ENCODE data around the gene TESK1. TPM values are rescaled to one million over a fixed set of nuclear protein-coding genes. Genes with fewer than 3 reads are reported as not detected.

TESK1 gene
- total and polyA plus RNA-seq, 4 donors, result 3.7 to 12.5 (median 6.8) TPM

- no peak for DNase-seq (ENCODE audit: low spot score)
- H3K27ac ChIP-seq (ENCODE audit: low read depth in 1 of 2, low read length in 2 of 2), result no peak overlapping the region
- peaks cover 0 to 3% (median 0%) of the 10 kb centered on the region in 4 donors for H3K27me3 ChIP-seq (ENCODE audit: control insufficient read depth in 4 of 4, insufficient read depth in 4 of 4, low read length in 3 of 4)
- no peak for TF ChIP-seq RXRA (IDR thresholded peaks at IDR 0.05)
- no peak for TF ChIP-seq ATF3 (IDR thresholded peaks at IDR 0.05)
- TF ChIP-seq SP1 (IDR thresholded peaks at IDR 0.05), result no peak
- TF ChIP-seq NR2F2 (IDR thresholded peaks at IDR 0.05), result no peak
- no peak for TF ChIP-seq FOXA1 (IDR thresholded peaks at IDR 0.05)
- TF ChIP-seq EGR1 (IDR thresholded peaks at IDR 0.05; ENCODE audit: low read depth in 2 of 2), result no peak
- peaks cover 0 to 2% (median 0%) of the 10 kb centered on the region in 4 donors for H3K4me1 ChIP-seq (ENCODE audit: control insufficient read depth in 4 of 4, insufficient read depth in 4 of 4, low read length in 3 of 4)
- WGBS, result 93% methylated on average over 2 of the region's 2 CpGs
- no peak overlapping the region for H3K9ac ChIP-seq (ENCODE audit: low read depth in 1 of 2, low read length in 2 of 2)
- no peaks in the 10 kb centered on the region for H3K9me3 ChIP-seq (ENCODE audit: control insufficient read depth in 4 of 4, low read length in 3 of 4)
- no peak overlapping the region for H3K4me3 ChIP-seq (ENCODE audit: low read depth in 1 of 3, low read length in 3 of 3)
- H3K36me3 ChIP-seq (ENCODE audit: control insufficient read depth in 4 of 4, insufficient read depth in 3 of 4, low read depth in 1 of 4, low read length in 3 of 4), result peaks cover 3 to 19% (median 8%) of the 10 kb centered on the region in 4 donors
Measured at GRCh38 chr9:35612843-35613242, 7.8 kb downstream of the TESK1 start.

GRCh38 chr9:35615981-35616680, 11.1 kb downstream of the TESK1 start:
- 78% methylated on average over 17 of the region's 17 CpGs for WGBS

More at GRCh38 chr9:35615981-35616680, 11.1 kb downstream of the TESK1 start:
- TF ChIP-seq YY1 (IDR thresholded peaks at IDR 0.05) (no peak), TAF1 (conservative IDR thresholded peaks at IDR 0.05) (no peak), REST (IDR thresholded peaks at IDR 0.05) (no peak), NR2F2 (IDR thresholded peaks at IDR 0.05) (no peak), JUND (IDR thresholded peaks at IDR 0.05) (no peak), ZBTB33 (IDR thresholded peaks at IDR 0.05) (no peak), RXRA (IDR thresholded peaks at IDR 0.05) (no peak), HNF4G (IDR thresholded peaks at IDR 0.05) (no peak), MAX (IDR thresholded peaks at IDR 0.05) (no peak), GABPA (IDR thresholded peaks at IDR 0.05 in 1 of 2, conservative IDR thresholded peaks at IDR 0.05 in 1 of 2) (no peak)
- H3K9me3 ChIP-seq (ENCODE audit: control insufficient read depth in 4 of 4, low read length in 3 of 4), result no peaks in the 10 kb centered on the region
- no peak for DNase-seq (ENCODE audit: low spot score)
- no peak overlapping the region for H3K27ac ChIP-seq (ENCODE audit: low read depth in 1 of 2, low read length in 2 of 2)
- H3K4me3 ChIP-seq (ENCODE audit: low read depth in 1 of 3, low read length in 3 of 3), result no peak overlapping the region
- H3K4me1 ChIP-seq (ENCODE audit: control insufficient read depth in 4 of 4, insufficient read depth in 4 of 4, low read length in 3 of 4), result peaks cover 0 to 2% (median 0%) of the 10 kb centered on the region in 4 donors
- no peaks in the 10 kb centered on the region for H3K36me3 ChIP-seq (ENCODE audit: control insufficient read depth in 4 of 4, insufficient read depth in 3 of 4, low read depth in 1 of 4, low read length in 3 of 4)
- no peak overlapping the region for H3K9ac ChIP-seq (ENCODE audit: low read depth in 1 of 2, low read length in 2 of 2)
- peaks cover 0 to 8% (median 0%) of the 10 kb centered on the region in 4 donors for H3K27me3 ChIP-seq (ENCODE audit: control insufficient read depth in 4 of 4, insufficient read depth in 4 of 4, low read length in 3 of 4)
